GM20000 (cell line): ENCODE results near the gene PRCC.

ENCODE experiments used
- DNase-seq: peaks from one replicate; pipeline ENCODE4 v3.0.0; 2012; ENCODE audit warnings: low spot score
- TF ChIP-seq, protein P1 (sequence below): IDR thresholded peaks from 2 replicates; pipeline ENCODE4 v1.5.1; 2012; ENCODE audit warnings: mild to moderate bottlenecking, control low read depth; ENCODE audit errors: extremely low read depth, missing control alignments

Gene PRCC

DNA sequence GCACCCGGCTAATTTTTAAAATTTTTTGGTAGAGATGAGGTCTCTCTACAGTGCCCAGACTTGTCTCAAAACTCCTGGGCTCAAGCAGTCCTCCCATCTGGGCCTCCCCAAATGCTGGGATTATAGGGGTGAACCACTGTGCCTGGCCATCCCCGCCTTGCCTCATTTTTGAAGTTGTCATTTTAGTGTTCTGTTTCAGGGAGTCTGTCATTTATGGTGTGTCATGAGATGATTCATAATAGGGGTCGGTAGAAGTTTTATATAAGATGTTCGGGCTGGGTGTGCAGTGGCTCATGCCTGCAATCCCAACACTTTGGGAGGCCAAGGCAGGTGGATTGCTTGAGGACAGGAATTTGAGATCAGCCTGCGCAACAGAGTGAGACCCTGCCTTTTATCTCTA, 8.5 kb downstream of the PRCC start:
- TF ChIP-seq, protein P1, sequence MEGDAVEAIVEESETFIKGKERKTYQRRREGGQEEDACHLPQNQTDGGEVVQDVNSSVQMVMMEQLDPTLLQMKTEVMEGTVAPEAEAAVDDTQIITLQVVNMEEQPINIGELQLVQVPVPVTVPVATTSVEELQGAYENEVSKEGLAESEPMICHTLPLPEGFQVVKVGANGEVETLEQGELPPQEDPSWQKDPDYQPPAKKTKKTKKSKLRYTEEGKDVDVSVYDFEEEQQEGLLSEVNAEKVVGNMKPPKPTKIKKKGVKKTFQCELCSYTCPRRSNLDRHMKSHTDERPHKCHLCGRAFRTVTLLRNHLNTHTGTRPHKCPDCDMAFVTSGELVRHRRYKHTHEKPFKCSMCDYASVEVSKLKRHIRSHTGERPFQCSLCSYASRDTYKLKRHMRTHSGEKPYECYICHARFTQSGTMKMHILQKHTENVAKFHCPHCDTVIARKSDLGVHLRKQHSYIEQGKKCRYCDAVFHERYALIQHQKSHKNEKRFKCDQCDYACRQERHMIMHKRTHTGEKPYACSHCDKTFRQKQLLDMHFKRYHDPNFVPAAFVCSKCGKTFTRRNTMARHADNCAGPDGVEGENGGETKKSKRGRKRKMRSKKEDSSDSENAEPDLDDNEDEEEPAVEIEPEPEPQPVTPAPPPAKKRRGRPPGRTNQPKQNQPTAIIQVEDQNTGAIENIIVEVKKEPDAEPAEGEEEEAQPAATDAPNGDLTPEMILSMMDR: no peak

DNA sequence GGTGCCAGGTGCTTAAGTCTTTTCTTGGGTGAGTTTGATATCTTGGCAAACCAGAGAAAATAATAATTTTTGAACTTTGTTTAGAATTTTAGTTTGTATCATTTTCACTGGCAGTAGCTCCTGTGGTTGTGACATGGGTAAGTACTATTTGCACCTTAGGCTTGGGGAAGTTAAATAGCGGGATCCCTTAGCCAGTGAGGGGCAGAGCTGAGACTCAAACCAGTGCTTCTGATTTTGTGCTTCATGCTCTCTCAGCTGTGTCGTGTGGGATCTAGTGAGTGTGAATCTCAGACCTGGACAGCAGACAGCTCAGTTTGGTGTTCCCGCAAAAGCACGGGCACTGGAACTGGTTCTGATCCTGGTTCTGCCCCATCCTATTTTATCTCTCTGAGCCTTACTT, 9.6 kb downstream of the PRCC start:
- TF ChIP-seq, protein P1: no peak
- DNase-seq: no peak

More for the DNA sequence above, 8.5 kb downstream of the PRCC start:
- no peak for DNase-seq

DNA sequence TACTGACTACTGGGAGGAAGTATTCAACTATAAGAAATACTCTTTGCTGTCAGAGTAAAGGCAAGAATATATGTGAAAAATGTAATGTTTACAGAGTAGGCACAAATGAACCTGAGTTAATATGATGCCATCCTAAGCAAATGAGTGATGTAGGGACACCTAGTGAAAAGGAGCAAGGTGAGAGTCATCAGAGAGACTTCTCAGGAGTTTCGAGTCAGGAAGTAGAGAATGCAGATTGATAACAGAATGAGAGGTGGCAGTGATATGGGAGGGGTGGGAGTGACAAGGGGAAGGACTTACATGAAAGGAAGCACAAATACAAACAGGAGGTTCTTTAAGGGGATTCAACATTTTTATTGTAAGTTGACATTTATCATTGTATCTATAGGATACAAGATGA, 10.2 kb downstream of the PRCC start:
- no peak for DNase-seq
- TF ChIP-seq, protein P1: no peak

DNA sequence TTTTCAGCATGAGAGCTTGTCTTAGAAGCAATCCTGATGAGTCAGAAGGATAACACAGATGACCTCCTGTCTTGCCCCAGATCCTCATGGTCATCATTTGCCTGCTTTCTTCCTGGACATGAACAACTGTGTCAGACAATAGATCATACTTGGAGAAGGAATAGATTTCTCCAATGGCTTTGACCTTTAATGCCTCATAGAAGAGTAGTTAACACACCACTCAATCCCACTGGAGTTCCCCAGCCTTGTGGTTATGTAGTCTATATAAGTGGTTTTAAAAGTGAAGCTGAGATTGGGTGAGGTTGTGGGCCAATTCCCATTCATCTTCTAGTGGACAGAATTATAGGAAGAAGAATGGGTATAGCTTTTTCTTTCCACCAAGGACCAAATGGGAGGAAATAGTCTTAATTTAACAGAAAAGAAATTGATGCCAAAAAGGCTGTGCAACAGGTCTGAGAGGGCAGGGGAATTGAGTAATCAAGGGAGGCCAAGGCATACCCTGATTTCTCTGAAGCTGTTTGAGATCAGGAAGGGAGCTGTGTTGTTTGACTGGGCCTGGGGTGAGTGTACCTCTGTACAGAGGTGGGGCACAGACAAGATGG, 14.4 kb downstream of the PRCC start:
- TF ChIP-seq, protein P1: no peak
- no peak for DNase-seq

DNA sequence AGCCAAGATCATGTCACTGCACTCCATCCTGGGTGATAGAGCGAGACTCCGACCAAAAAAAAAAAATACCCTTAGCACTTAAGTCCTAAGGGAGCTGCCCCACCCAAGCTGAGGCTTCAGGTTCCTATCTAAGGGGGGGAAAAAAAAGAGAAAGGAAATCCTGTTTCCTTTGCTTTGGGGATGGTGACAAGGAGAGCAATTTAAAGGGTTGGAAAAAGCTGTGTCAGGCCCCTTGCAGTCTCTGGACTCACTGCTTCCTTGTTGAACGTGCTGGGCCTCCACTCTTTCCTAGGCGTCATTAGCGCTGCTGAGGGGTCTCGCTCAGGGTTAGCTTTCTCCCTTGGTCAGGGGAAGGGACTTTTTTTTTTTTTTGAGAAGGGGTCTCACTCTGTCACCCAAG, 18.1 kb downstream of the PRCC start:
- DNase-seq: no peak

DNA sequence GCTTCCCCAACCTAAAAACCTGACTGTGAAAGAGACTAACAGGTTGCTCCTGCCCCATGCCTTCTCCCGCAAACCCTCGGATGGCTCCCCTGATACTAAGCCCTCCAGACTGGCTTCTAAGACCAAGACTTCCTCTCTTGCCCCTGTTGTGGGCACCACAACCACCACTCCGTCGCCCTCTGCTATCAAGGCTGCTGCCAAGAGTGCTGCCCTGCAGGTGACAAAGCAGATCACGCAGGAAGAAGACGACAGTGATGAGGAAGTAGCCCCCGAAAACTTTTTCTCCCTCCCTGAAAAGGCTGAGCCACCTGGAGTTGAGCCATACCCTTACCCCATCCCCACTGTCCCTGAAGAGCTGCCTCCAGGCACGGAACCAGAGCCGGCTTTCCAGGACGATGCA, 19.3 kb downstream of the PRCC start:
- DNase-seq: no peak
- TF ChIP-seq, protein P1: no peak

More for the DNA sequence above, 18.1 kb downstream of the PRCC start:
- TF ChIP-seq, protein P1: no peak

DNA sequence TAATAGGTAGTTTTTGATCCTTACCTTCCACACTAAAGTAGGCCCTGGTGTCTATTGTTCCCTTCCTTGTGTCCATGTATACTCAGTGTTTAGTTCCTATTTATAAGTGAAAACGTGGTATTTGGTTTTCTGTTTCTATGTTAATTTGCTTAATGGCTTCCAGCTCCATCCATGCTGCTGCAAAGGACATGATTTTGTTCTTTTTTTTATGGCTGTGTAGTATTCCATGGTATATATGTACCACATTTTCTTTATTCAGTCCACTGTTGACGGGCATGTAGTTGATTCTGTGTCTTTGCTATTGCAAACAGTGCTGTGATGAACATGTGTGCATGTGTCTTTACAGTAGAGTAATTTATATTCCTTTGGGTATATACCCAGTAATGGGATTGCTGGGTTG, 20.8 kb downstream of the PRCC start:
- DNase-seq: no peak
- TF ChIP-seq, protein P1: no peak
